GM10266 (cell line): Measurements from ENCODE around the gene EHBP1.
"Not testable (repeated sequence)": the region's sequence is repeated elsewhere in the genome, so short reads cannot be mapped to it uniquely, and the experiment has no call there.

Experiments used
- DNase-seq: peaks from one replicate; pipeline ENCODE4 v3.0.0; 2012; ENCODE audit errors: extremely low spot score
- CTCF ChIP-seq: IDR thresholded peaks from 2 replicates; pipeline ENCODE4 v1.5.1; 2012; ENCODE audit warnings: mild to moderate bottlenecking, low read depth; ENCODE audit not compliant: control insufficient read depth, insufficient read depth; ENCODE audit errors: missing control alignments

The EHBP1 gene

GRCh38 chr2:62704654-62705006 lies 883 bp upstream of the EHBP1 start:
- TF ChIP-seq CTCF, result no peak
- DNase-seq, result no peak

- peak; percentile 22 for TF ChIP-seq CTCF
- DNase-seq, result peak; percentile 38
Measured at GRCh38 chr2:62705859-62706720, 577 bp downstream of the EHBP1 start.

GRCh38 chr2:62706721-62707521 lies 1.4 kb downstream of the EHBP1 start:
- no peak for DNase-seq
- no peak for TF ChIP-seq CTCF

GRCh38 chr2:62708751-62709150 lies 3.2 kb downstream of the EHBP1 start:
- DNase-seq, result no peak
- no peak for TF ChIP-seq CTCF

- no peak for DNase-seq
Measured at GRCh38 chr2:62711832-62712494, 6.5 kb downstream of the EHBP1 start.

GRCh38 chr2:62713196-62713595 lies 7.7 kb downstream of the EHBP1 start:
- DNase-seq, result not testable (repeated sequence)

More at GRCh38 chr2:62711832-62712494, 6.5 kb downstream of the EHBP1 start:
- TF ChIP-seq CTCF, result no peak

- TF ChIP-seq CTCF, result no peak
- no peak for DNase-seq
Measured at GRCh38 chr2:62713837-62714236, 8.3 kb downstream of the EHBP1 start.
